Body of pancreas (tissue), 4 donors: ENCODE results near the gene CDR2.

Source experiments
- POLR2A ChIP-seq, 3 donors: fragments of 450-650 bp; IDR thresholded peaks; one replicate each; pipeline ENCODE4 v1.6.1; 2016; ENCODE audit warnings: antibody characterized with exemption in 3 of 3, mild to moderate bottlenecking in 2 of 3
- TF ChIP-seq, protein P1 (sequence below), 7 experiments: fragments of 450-650 bp in 4 of 7; fragments of 200-600 bp in 3 of 7; sonication (generic) in 3 of 7; IDR thresholded peaks; one replicate each; pipeline ENCODE4 v1.5.1; 2016 to 2019; ENCODE audit warnings: antibody characterized with exemption in 7 of 7

DNA sequence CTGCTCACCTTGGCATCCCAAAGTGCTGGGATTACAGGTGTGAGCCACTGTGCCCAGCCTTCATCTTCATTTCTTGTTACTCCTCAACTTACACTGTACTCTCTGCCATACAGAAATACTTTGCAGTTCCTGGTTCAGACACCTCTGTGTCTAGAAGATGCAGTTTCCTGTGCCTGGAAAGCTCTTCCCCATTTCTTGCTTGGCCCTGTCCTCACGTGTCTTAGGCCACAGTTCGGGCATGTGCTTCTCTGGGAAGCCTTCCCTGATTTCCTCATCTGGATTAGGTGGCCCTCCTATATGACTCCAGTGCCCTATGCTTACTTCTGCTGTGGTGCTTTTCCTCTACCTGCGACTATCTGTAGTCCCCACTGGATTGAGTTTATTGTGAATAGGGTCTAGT is 26.5 kb upstream of the CDR2 start:
- TF ChIP-seq, protein P1, sequence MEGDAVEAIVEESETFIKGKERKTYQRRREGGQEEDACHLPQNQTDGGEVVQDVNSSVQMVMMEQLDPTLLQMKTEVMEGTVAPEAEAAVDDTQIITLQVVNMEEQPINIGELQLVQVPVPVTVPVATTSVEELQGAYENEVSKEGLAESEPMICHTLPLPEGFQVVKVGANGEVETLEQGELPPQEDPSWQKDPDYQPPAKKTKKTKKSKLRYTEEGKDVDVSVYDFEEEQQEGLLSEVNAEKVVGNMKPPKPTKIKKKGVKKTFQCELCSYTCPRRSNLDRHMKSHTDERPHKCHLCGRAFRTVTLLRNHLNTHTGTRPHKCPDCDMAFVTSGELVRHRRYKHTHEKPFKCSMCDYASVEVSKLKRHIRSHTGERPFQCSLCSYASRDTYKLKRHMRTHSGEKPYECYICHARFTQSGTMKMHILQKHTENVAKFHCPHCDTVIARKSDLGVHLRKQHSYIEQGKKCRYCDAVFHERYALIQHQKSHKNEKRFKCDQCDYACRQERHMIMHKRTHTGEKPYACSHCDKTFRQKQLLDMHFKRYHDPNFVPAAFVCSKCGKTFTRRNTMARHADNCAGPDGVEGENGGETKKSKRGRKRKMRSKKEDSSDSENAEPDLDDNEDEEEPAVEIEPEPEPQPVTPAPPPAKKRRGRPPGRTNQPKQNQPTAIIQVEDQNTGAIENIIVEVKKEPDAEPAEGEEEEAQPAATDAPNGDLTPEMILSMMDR (IDR thresholded peaks at IDR 0.05), result no peak
- no peak for TF ChIP-seq POLR2A (IDR thresholded peaks at IDR 0.05)
